NCI-H1048 (cell line): ENCODE results near the gene SDHAF4.
"Not testable (repeated sequence)": the region's sequence is repeated elsewhere in the genome, so short reads cannot be mapped to it uniquely, and the experiment has no call there.

Experiments used
- DNase-seq: peaks from one replicate; lab custom pipeline; 2025; lab: John Stamatoyannopoulos, UW

The SDHAF4 gene

GRCh38 chr6:70566751-70567382 is at the start of gene SDHAF4:
SDHAF4 (plus strand) TSS chr6:70566930; CDS start chr6:70566941, 11 bp downstream.
- DNase-seq: peak; percentile 65

- DNase-seq: no peak
These were observed 48.0 kb upstream of the SDHAF4 start for GRCh38 chr6:70518723-70519122.

GRCh38 chr6:70520575-70520974 is 46.2 kb upstream of the SDHAF4 start:
- no peak for DNase-seq

- no peak for DNase-seq
These were observed 41.9 kb upstream of the SDHAF4 start for GRCh38 chr6:70524721-70525286.

- DNase-seq: no peak
These were observed 39.5 kb upstream of the SDHAF4 start for GRCh38 chr6:70527071-70527737.

GRCh38 chr6:70530023-70530422 is 36.7 kb upstream of the SDHAF4 start:
- no peak for DNase-seq

GRCh38 chr6:70531133-70531532 is 35.6 kb upstream of the SDHAF4 start:
- DNase-seq: no peak

GRCh38 chr6:70537266-70537665 is 29.5 kb upstream of the SDHAF4 start:
- DNase-seq: no peak

GRCh38 chr6:70538376-70538775 is 28.4 kb upstream of the SDHAF4 start:
- DNase-seq: no peak

GRCh38 chr6:70547313-70547712 is 19.4 kb upstream of the SDHAF4 start:
- DNase-seq: no peak

GRCh38 chr6:70547905-70548304 is 18.8 kb upstream of the SDHAF4 start:
- no peak for DNase-seq

- no peak for DNase-seq
These were observed 17.4 kb upstream of the SDHAF4 start for GRCh38 chr6:70549327-70549726.

GRCh38 chr6:70551566-70551965 is 15.2 kb upstream of the SDHAF4 start:
- DNase-seq: no peak

GRCh38 chr6:70552286-70552940 is 14.3 kb upstream of the SDHAF4 start:
- not testable (repeated sequence) for DNase-seq

GRCh38 chr6:70552974-70553373 is 13.8 kb upstream of the SDHAF4 start:
- no peak for DNase-seq

- no peak for DNase-seq
These were observed 8.7 kb upstream of the SDHAF4 start for GRCh38 chr6:70557998-70558397.

- DNase-seq: not testable (repeated sequence)
These were observed 4.3 kb upstream of the SDHAF4 start for GRCh38 chr6:70562401-70562800.

GRCh38 chr6:70563530-70563929 is 3.2 kb upstream of the SDHAF4 start:
- no peak for DNase-seq

- DNase-seq: no peak
These were observed 7.9 kb downstream of the SDHAF4 start for GRCh38 chr6:70574643-70575042.

GRCh38 chr6:70575899-70576495 is 9.3 kb downstream of the SDHAF4 start:
- DNase-seq: no peak

- no peak for DNase-seq
These were observed 19.4 kb downstream of the SDHAF4 start for GRCh38 chr6:70586114-70586513.

- no peak for DNase-seq
These were observed 23.7 kb downstream of the SDHAF4 start for GRCh38 chr6:70590400-70590799.
